Astrocyte of the cerebellum (primary cell): Measurements from ENCODE around the gene CHPF.

Experiments used
- DNase-seq: peaks from one replicate; pipeline ENCODE4 v3.0.0-alpha.2; 2011; ENCODE audit warnings: low read depth
- H3K4me3 ChIP-seq: 2 replicates; pipeline ENCODE4 v1.5.1; 2011; ENCODE audit warnings: mild to moderate bottlenecking, low read depth, low read length, moderate library complexity
- in situ Hi-C: cut with HindIII; loops from 2 replicates; pipeline ENCODE4 v1.10.0; 2017; ENCODE audit warnings: low sequenced_read_pairs
- TF ChIP-seq, protein P1 (sequence below): IDR thresholded peaks from 2 replicates; pipeline ENCODE4 v1.5.1; 2012; ENCODE audit warnings: low read length, low read depth, moderate library complexity, mild to moderate bottlenecking; ENCODE audit errors: missing control alignments

CHPF gene

DNA sequence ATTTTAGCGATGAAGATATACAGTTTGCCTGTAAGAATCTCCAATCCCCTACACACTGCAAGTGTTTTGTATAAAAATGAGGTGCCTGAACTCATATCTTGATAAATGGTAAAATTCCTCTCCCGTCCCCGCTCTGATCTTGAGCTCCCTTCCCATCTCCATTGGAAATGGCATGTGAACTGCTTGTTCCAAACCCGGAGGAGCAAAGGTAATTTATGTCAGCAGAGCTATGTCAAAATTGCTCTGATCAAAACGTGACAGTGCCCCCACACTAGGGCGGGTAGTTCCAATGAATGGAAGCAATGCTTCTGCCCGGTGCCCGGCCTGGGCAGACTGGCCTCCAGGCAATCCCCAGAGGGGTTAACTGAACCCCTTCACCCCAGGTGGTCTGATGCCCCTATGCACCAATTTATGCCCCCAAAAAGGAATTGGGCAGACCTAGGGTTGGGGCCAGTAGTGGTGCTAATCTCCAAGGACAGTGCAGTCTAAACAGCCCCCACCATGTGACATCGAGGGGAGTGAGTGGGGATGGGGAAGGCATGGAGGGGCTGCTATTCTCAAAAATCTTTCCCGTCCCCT is 48.6 kb downstream of the CHPF start:
- in situ Hi-C loops, result no loop called here
- no peak overlapping the region for H3K4me3 ChIP-seq

DNA sequence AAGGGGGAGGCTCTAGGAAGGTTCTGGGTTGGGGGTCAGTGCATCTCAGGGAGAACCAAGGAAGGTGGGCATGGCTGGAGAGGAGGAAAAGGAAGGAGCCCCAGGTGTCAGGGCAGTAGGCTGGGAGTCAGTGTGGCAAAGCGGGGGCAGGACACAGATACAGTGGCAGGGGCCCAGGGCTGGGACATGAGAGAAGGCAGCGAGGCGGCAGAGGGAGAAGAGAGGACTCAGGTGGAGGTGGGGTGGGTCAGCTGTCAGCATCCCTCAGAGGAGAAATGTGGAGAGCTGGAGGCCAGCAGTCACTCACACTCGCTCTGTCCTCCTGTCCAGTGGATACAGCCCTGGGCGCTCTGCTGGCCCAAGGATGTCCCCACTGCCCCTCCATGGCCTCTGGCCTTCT is 50.5 kb downstream of the CHPF start:
- in situ Hi-C loops, result no loop called here
- TF ChIP-seq, protein P1, sequence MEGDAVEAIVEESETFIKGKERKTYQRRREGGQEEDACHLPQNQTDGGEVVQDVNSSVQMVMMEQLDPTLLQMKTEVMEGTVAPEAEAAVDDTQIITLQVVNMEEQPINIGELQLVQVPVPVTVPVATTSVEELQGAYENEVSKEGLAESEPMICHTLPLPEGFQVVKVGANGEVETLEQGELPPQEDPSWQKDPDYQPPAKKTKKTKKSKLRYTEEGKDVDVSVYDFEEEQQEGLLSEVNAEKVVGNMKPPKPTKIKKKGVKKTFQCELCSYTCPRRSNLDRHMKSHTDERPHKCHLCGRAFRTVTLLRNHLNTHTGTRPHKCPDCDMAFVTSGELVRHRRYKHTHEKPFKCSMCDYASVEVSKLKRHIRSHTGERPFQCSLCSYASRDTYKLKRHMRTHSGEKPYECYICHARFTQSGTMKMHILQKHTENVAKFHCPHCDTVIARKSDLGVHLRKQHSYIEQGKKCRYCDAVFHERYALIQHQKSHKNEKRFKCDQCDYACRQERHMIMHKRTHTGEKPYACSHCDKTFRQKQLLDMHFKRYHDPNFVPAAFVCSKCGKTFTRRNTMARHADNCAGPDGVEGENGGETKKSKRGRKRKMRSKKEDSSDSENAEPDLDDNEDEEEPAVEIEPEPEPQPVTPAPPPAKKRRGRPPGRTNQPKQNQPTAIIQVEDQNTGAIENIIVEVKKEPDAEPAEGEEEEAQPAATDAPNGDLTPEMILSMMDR, result no peak
- no peak overlapping the region for H3K4me3 ChIP-seq
- DNase-seq, result no peak

More for the DNA sequence above, 48.6 kb downstream of the CHPF start:
- DNase-seq, result no peak
- TF ChIP-seq, protein P1, result no peak

DNA sequence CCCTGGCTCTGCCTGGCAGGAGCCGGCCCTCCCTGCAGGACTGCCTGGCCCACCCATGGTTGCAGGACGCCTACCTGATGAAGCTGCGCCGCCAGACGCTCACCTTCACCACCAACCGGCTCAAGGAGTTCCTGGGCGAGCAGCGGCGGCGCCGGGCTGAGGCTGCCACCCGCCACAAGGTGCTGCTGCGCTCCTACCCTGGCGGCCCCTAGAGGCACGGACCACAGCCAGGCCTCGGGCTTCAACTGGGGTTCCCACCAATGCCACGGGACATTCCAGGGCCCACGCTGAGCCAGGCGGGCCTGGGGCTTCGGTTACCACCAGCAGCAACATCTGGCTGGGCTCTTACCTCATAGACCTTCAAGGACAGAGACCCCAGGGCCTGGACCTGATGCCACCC is 51.0 kb downstream of the CHPF start:
- no peak overlapping the region for H3K4me3 ChIP-seq
- TF ChIP-seq, protein P1, result no peak
- DNase-seq, result no peak
- in situ Hi-C loops, result no loop called here

DNA sequence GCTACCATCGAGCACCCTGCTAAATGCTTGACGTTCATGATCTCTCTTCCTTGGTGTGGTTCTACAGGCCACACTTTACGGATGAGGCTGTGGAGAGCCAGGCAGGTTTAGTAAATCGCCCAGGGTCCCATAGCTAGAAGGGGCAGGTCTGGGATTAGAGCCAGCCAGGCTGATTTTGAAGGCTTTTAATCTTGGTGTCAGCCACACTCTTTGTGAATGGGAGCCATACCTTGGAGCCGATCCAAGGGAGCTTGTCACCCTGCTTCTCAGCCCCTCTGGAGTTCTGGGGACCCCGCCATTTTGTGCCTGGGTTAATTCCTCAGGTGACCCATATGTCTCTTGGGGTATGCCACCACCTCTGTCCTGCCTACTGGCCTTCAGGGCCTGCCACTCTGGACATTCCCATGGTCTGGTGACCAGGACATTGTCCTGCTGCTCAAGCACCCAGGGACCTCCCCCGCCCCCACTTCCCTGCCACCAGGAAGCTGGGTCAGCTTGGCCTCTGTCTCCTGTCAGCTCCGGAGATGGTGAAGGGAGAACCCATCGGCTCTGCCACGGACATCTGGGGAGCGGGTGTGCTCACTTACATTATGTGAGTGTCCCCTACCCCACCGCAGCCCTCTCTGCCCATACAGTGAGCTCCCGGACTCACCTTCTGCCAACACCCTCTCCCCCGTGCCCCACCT is 52.2 kb downstream of the CHPF start:
- DNase-seq, result no peak
- TF ChIP-seq, protein P1, result no peak
- in situ Hi-C loops, result no loop called here
- H3K4me3 ChIP-seq, result no peak overlapping the region

DNA sequence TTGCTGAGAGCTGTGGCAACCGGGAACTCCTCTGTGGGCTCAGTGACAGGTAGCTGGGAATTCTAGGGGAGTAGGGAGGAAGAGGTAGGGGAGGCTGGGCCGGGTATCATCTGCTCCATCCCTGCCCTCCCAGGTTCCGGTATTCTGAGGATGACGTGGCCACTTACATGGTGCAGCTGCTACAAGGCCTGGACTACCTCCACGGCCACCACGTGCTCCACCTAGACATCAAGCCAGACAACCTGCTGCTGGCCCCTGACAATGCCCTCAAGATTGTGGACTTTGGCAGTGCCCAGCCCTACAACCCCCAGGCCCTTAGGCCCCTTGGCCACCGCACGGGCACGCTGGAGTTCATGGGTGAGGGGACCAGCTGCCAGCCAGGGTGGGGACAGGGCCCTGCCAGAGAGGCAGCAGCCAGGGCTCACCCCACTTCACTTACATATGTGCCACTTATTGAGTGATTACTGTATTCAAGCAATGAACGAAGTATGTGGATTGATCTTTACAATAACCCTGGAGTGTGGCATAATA is 52.9 kb downstream of the CHPF start:
- no peak overlapping the region for H3K4me3 ChIP-seq
- in situ Hi-C loops, result no loop called here
- TF ChIP-seq, protein P1, result no peak
- DNase-seq, result no peak

DNA sequence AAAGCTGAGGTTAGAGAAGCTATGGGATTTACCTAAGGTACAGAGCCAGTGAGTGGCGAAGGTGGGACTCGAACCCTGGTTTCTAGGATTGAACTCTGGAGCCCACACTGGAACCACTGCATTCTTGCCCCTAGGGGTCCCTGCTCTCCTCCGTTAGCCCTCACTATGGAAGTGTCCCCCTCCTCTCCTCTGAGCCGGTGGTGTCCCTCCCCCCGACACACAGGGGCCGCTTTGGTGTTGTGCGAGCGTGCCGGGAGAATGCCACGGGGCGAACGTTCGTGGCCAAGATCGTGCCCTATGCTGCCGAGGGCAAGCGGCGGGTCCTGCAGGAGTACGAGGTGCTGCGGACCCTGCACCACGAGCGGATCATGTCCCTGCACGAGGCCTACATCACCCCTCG is 53.4 kb downstream of the CHPF start:
- H3K4me3 ChIP-seq, result no peak overlapping the region
- TF ChIP-seq, protein P1, result no peak
- in situ Hi-C loops, result no loop called here
- DNase-seq, result no peak
